Thyroid gland (tissue), 4 donors: ENCODE data around the gene CPXM2.

Source experiments
- CTCF ChIP-seq, 6 experiments: fragments of 200-600 bp in 3 of 6; fragments of 450-650 bp in 3 of 6; sonication (generic) in 3 of 6; IDR thresholded peaks; one replicate each; pipeline ENCODE4 v1.5.1; 2016 to 2019; ENCODE audit warnings: antibody characterized with exemption in 6 of 6, mild to moderate bottlenecking in 2 of 6, inconsistent platforms in 1 of 6, moderate library complexity in 1 of 6
- POLR2A ChIP-seq, 2 donors: fragments of 450-650 bp; IDR thresholded peaks; one replicate each; pipeline ENCODE4 v1.6.1; 2017; ENCODE audit warnings: antibody characterized with exemption in 2 of 2, mild to moderate bottlenecking in 2 of 2, moderate library complexity in 1 of 2

- no peak for TF ChIP-seq POLR2A (IDR thresholded peaks at IDR 0.05)
- TF ChIP-seq CTCF (IDR thresholded peaks at IDR 0.05): no peak
Observed at GRCh38 chr10:123796736-123797135, 94.9 kb downstream of the CPXM2 start.
